Astrocyte (in vitro differentiated cells and primary cell): ENCODE data around the gene C22orf31. TPM values are rescaled to one million over a fixed set of nuclear protein-coding genes. Genes with fewer than 3 reads are reported as not detected.

ENCODE experiments used
- DNase-seq: peaks from one replicate; pipeline ENCODE4 v3.0.0-alpha.2; 2010; ENCODE audit warnings: low read depth
- FAIRE-seq: peaks from 2 replicates; lab custom pipeline; 2011; peaks lifted over from hg19 to GRCh38; lab: Jason Lieb, UNC
- H2AFZ ChIP-seq: 2 replicates; pipeline ENCODE4 v1.6.0; 2012; ENCODE audit warnings: low read depth, low read length, inconsistent platforms
- H3K27ac ChIP-seq: 2 replicates; pipeline ENCODE4 v1.5.1; 2011; ENCODE audit warnings: low read depth, low read length, inconsistent platforms
- H3K27me3 ChIP-seq: 2 replicates; pipeline ENCODE4 v1.6.0; 2011; ENCODE audit warnings: low read length, inconsistent platforms; ENCODE audit not compliant: insufficient read depth
- H3K36me3 ChIP-seq: 2 replicates; pipeline ENCODE4 v1.5.1; 2011; ENCODE audit warnings: low read length, inconsistent platforms; ENCODE audit not compliant: insufficient read depth
- H3K4me1 ChIP-seq: 2 replicates; pipeline ENCODE4 v1.5.1; 2011; ENCODE audit warnings: low read length, inconsistent platforms; ENCODE audit not compliant: insufficient read depth
- H3K4me2 ChIP-seq: 2 replicates; pipeline ENCODE4 v1.6.0; 2012; ENCODE audit warnings: low read length, inconsistent platforms
- H3K4me3 ChIP-seq: 2 replicates; pipeline ENCODE4 v1.5.1; 2011; ENCODE audit warnings: low read depth, mild to moderate bottlenecking, low read length, inconsistent platforms; ENCODE audit not compliant: insufficient read depth
- H3K79me2 ChIP-seq: 2 replicates; pipeline ENCODE4 v1.6.0; 2012; ENCODE audit warnings: mild to moderate bottlenecking, low read length, inconsistent platforms; ENCODE audit not compliant: insufficient read depth
- H3K9ac ChIP-seq: 2 replicates; pipeline ENCODE4 v1.6.0; 2012; ENCODE audit warnings: mild to moderate bottlenecking, low read length, inconsistent platforms
- H3K9me3 ChIP-seq: 2 replicates; pipeline ENCODE4 v1.5.1; 2012; ENCODE audit warnings: low read depth, mild to moderate bottlenecking, low read length, inconsistent platforms; ENCODE audit not compliant: insufficient read depth
- H4K20me1 ChIP-seq: 2 replicates; pipeline ENCODE4 v1.6.0; 2012; ENCODE audit warnings: low read length, inconsistent platforms; ENCODE audit not compliant: insufficient read depth
- H3K27ac Mint-ChIP-seq: one replicate; pipeline ENCODE4 v1.8.0; 2021; ENCODE audit warnings: mild to moderate bottlenecking, mixed read lengths; ENCODE audit not compliant: unreplicated experiment
- H3K27me3 Mint-ChIP-seq: one replicate; pipeline ENCODE4 v1.8.0; 2021; ENCODE audit warnings: low read depth, mixed read lengths; ENCODE audit not compliant: unreplicated experiment
- H3K36me3 Mint-ChIP-seq: one replicate; pipeline ENCODE4 v1.8.0; 2021; ENCODE audit warnings: low read depth, mixed read lengths; ENCODE audit not compliant: unreplicated experiment
- H3K4me1 Mint-ChIP-seq: one replicate; pipeline ENCODE4 v1.8.0; 2021; ENCODE audit warnings: low read depth, mixed read lengths; ENCODE audit not compliant: unreplicated experiment
- H3K4me3 Mint-ChIP-seq: one replicate; pipeline ENCODE4 v1.8.0; 2021; ENCODE audit warnings: mild to moderate bottlenecking, moderate library complexity, mixed read lengths; ENCODE audit not compliant: unreplicated experiment
- H3K9me3 Mint-ChIP-seq: one replicate; pipeline ENCODE4 v1.8.0; 2021; ENCODE audit warnings: mild to moderate bottlenecking, mixed read lengths; ENCODE audit not compliant: unreplicated experiment
- CTCF ChIP-seq: IDR thresholded peaks from 2 replicates; pipeline ENCODE4 v1.5.1; 2011; ENCODE audit warnings: low read depth, mild to moderate bottlenecking, inconsistent platforms, low read length, moderate library complexity; ENCODE audit not compliant: insufficient read depth
- EZH2 ChIP-seq: IDR thresholded peaks from 2 replicates; pipeline ENCODE4 v1.6.1; 2012; ENCODE audit warnings: mild to moderate bottlenecking, low read length, inconsistent platforms; ENCODE audit not compliant: insufficient read depth
- total RNA-seq: library from RNA; stranded (reverse); gene quantifications from 2 replicates; pipeline ENCODE4 v1.2.1, GENCODE V29; 2021

C22orf31 gene
- total RNA-seq, 1 donor from 2014 or later: not detected

DNA sequence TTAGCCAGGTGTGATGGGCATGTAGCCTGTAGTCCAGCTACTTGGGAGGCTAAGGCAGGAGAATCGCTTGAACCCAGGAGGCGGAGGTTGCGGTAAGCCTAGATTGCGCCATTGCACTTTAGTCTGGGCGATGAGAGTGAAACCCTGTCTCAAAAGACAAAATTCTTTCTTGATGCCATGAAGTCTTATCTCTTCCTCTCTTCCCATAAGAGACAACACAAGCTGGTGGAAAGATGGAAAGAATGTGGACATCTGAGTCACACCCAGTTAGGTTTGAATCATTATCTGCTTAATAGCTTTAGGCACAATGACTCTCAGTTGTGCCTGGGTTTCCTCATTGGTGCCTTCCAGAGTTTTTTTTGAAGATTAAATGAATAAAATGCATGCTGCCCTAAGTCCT lies 46.5 kb upstream of the C22orf31 start:
- Mint-ChIP-seq H3K36me3 (no peaks in the 10 kb centered on the region), H3K27ac (no peak overlapping the region), H3K4me1 (no peaks in the 10 kb centered on the region), H3K4me3 (no peak overlapping the region), H3K27me3 (peaks cover 11% of the 10 kb centered on the region), H3K9me3 (no peaks in the 10 kb centered on the region)
- Histone ChIP-seq H3K9ac (no peak overlapping the region), H3K36me3 (no peaks in the 10 kb centered on the region), H4K20me1 (no peaks in the 10 kb centered on the region), H3K4me1 (no peaks in the 10 kb centered on the region), H3K27me3 (no peaks in the 10 kb centered on the region), H3K4me2 (no peak overlapping the region), H2AFZ (no peak overlapping the region), H3K79me2 (no peaks in the 10 kb centered on the region), H3K4me3 (no peak overlapping the region), H3K9me3 (no peaks in the 10 kb centered on the region), H3K27ac (no peak overlapping the region)
- FAIRE-seq (no peak), DNase-seq (peak; percentile 51)
- no peak for TF ChIP-seq EZH2
- TF ChIP-seq CTCF: no peak

DNA sequence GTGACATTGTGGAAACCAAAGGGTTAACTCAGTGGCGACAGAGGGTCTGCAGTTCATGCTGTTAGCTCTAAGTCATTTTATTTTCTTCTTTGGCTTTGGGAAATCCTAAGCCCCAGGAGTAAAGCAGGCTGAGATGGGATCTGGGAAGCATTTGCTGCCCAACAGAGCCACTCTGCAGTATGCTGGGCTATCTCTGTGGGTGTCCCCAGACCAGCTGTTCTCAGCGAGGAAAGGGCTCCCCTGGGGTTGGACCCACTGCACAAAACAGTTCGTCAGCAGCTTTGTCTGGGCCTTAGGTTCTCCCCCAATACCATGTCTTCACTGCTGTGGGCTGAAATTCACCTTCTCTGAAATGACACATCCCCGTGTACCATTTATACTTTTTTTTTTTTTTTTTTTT lies 45.2 kb upstream of the C22orf31 start:
- no peak overlapping the region for H3K27ac ChIP-seq
- H3K27me3 ChIP-seq: no peaks in the 10 kb centered on the region
- no peaks in the 10 kb centered on the region for H3K4me1 ChIP-seq
- H4K20me1 ChIP-seq: no peaks in the 10 kb centered on the region
- no peaks in the 10 kb centered on the region for H3K79me2 ChIP-seq
- no peak overlapping the region for H3K4me3 ChIP-seq
- Mint-ChIP-seq H3K36me3 (no peaks in the 10 kb centered on the region), H3K27ac (no peak overlapping the region), H3K9me3 (no peaks in the 10 kb centered on the region), H3K4me1 (no peaks in the 10 kb centered on the region), H3K27me3 (peaks cover 9% of the 10 kb centered on the region), H3K4me3 (no peak overlapping the region)
- H3K9me3 ChIP-seq: no peaks in the 10 kb centered on the region
- H2AFZ ChIP-seq: no peak overlapping the region
- no peak overlapping the region for H3K9ac ChIP-seq
- no peaks in the 10 kb centered on the region for H3K36me3 ChIP-seq
- TF ChIP-seq EZH2: no peak
- TF ChIP-seq CTCF: no peak
- no peak for FAIRE-seq
- no peak overlapping the region for H3K4me2 ChIP-seq
- DNase-seq: no peak

- Histone ChIP-seq H3K4me2 (no peak overlapping the region), H3K9me3 (no peaks in the 10 kb centered on the region), H3K36me3 (no peaks in the 10 kb centered on the region), H3K79me2 (no peaks in the 10 kb centered on the region), H3K9ac (no peak overlapping the region), H2AFZ (no peak overlapping the region), H3K4me1 (no peaks in the 10 kb centered on the region), H3K27me3 (no peaks in the 10 kb centered on the region), H3K4me3 (no peak overlapping the region), H3K27ac (no peak overlapping the region), H4K20me1 (no peaks in the 10 kb centered on the region)
- DNase-seq (no peak), FAIRE-seq (no peak)
- no peak overlapping the region for H3K4me3 Mint-ChIP-seq
- H3K27me3 Mint-ChIP-seq: peaks cover 3% of the 10 kb centered on the region
- H3K9me3 Mint-ChIP-seq: no peaks in the 10 kb centered on the region
- H3K27ac Mint-ChIP-seq: no peak overlapping the region
- no peaks in the 10 kb centered on the region for H3K4me1 Mint-ChIP-seq
- no peak for TF ChIP-seq EZH2
- TF ChIP-seq CTCF: no peak
- no peaks in the 10 kb centered on the region for H3K36me3 Mint-ChIP-seq
Measured at GRCh38 chr22:29105468-29105867, 43.8 kb upstream of the C22orf31 start.
